ENCODE data around the gene ASB13. TPM values are rescaled to one million over a fixed set of nuclear protein-coding genes. Genes with fewer than 3 reads are reported as not detected.

The ASB13 gene, protein sequence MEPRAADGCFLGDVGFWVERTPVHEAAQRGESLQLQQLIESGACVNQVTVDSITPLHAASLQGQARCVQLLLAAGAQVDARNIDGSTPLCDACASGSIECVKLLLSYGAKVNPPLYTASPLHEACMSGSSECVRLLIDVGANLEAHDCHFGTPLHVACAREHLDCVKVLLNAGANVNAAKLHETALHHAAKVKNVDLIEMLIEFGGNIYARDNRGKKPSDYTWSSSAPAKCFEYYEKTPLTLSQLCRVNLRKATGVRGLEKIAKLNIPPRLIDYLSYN
- total RNA-seq = 14.8 and 16.2 TPM in 2 replicates

DNA sequence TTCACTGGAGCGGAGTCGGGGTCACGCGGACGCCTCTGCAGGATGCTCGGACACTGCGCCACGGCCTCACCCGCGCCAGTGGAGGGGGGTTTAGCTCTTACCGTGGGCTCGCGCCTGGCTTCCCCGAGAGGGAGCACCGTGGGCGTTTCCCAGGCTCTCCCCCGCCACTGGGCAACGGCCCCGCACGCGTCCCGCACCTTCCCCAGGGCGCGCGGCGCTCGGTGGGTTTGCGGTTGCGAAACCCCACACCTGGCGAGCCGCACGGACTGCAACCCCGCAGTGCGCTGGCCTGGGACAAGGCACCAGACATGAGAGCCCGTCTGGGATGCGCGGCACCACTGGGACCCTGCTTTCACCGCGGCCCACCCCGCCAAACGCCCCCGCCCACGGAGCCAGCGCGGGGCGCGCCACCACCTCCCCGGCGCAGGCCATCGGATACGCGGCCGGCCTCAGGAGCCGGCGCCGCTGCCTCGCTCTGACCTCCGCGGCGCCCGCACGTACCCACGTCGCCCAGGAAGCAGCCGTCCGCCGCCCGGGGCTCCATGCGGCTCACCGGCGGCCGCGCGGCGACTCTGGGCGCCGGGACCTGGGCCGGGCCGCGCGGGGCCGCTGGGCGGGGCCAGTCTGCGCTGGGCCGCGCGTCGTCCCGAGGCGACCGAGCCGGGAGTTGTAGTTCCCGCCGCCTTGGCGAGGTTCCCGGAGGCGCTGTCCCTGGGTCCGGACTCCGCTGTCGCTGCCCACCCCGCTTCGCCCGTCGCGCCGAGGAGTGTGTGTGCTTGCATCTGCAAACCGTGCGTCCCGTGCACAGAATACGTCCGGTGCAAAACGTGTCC, at the start of gene ASB13:
ASB13 (minus strand) TSS at position 588 of the 833 bp plus-strand sequence; CDS start at position 544, 44 bp downstream.
- Histone ChIP-seq H3K4me3 (ENCODE audit: insufficient read depth, low read length) (peak within 1 kb of the TSS; percentile 87), H4K20me1 (ENCODE audit: insufficient read depth, low read length) (no peaks in the 10 kb centered on the region), H3K27ac (ENCODE audit: low read depth, low read length) (no peak within 1 kb of the TSS), H3K4me1 (ENCODE audit: insufficient read depth, low read length) (peaks cover 9% of the 10 kb centered on the region), H3K79me2 (ENCODE audit: insufficient read depth, low read length) (peaks cover 8% of the 10 kb centered on the region), H3K27me3 (ENCODE audit: insufficient read depth, low read length) (peaks cover 10% of the 10 kb centered on the region), H3K36me3 (ENCODE audit: insufficient read depth, low read length) (no peaks in the 10 kb centered on the region), H3K4me2 (ENCODE audit: insufficient read depth, low read length) (peak within 1 kb of the TSS; percentile 98), H2AFZ (ENCODE audit: low read length) (peak within 1 kb of the TSS; percentile 95), H3K9me3 (ENCODE audit: low read depth, low read length) (no peaks in the 10 kb centered on the region)
- peak; percentile 94 for DNase-seq (ENCODE audit: insufficient read length, low spot score, missing footprints)
- TF ChIP-seq, protein P1, sequence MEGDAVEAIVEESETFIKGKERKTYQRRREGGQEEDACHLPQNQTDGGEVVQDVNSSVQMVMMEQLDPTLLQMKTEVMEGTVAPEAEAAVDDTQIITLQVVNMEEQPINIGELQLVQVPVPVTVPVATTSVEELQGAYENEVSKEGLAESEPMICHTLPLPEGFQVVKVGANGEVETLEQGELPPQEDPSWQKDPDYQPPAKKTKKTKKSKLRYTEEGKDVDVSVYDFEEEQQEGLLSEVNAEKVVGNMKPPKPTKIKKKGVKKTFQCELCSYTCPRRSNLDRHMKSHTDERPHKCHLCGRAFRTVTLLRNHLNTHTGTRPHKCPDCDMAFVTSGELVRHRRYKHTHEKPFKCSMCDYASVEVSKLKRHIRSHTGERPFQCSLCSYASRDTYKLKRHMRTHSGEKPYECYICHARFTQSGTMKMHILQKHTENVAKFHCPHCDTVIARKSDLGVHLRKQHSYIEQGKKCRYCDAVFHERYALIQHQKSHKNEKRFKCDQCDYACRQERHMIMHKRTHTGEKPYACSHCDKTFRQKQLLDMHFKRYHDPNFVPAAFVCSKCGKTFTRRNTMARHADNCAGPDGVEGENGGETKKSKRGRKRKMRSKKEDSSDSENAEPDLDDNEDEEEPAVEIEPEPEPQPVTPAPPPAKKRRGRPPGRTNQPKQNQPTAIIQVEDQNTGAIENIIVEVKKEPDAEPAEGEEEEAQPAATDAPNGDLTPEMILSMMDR (IDR thresholded peaks at IDR 0.05; ENCODE audit: extremely low read depth, low read depth, low read length) = no peak

DNA sequence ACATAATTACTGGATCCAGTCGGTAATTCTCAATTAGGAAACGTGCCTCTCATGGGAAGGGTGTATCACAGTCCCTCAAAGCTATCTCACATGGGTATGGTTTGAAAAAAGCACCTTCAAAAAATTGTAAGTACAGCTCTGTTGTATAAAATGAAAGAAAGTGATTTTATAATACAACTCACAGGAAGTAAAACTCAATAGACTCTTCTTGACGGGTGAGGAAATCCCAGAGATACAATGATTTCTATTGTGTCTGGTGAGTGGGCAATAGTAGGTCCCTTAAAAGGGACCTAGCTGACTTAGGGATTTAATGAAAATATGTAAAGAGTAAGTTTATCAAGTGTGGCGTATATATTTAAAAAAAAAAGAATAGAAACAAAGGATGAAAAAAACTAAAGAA, 45.2 kb upstream of the ASB13 start:
- Histone ChIP-seq H3K4me2 (ENCODE audit: insufficient read depth, low read length) (peak overlapping the region; percentile 45), H3K27me3 (ENCODE audit: insufficient read depth, low read length) (no peaks in the 10 kb centered on the region), H2AFZ (ENCODE audit: low read length) (no peak overlapping the region), H3K36me3 (ENCODE audit: insufficient read depth, low read length) (no peaks in the 10 kb centered on the region), H3K9me3 (ENCODE audit: low read depth, low read length) (no peaks in the 10 kb centered on the region), H3K4me1 (ENCODE audit: insufficient read depth, low read length) (no peaks in the 10 kb centered on the region), H4K20me1 (ENCODE audit: insufficient read depth, low read length) (no peaks in the 10 kb centered on the region), H3K79me2 (ENCODE audit: insufficient read depth, low read length) (peaks cover 75% of the 10 kb centered on the region), H3K27ac (ENCODE audit: low read depth, low read length) (no peak overlapping the region), H3K4me3 (ENCODE audit: insufficient read depth, low read length) (no peak overlapping the region)
- TF ChIP-seq, protein P1 (IDR thresholded peaks at IDR 0.05; ENCODE audit: extremely low read depth, low read depth, low read length) = no peak
- DNase-seq (ENCODE audit: insufficient read length, low spot score, missing footprints) = no peak

DNA sequence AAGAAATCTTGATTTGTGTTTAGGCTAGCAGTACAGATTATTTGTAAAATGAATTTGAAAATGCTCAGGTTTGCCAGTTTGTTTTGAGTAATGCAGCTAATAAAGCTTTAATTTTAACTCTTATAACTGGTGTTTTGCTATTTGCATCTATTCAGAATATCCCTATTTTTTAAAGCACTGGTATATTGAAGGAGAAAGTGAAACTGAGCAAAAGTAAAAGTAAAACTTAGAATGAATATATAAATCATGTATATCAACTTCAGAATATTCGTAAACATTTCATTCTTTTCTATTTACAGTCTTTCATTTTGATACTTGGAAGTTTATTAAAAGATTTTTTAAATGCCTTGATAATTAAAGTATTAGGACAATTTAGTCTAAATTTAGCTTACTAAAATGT, 44.5 kb upstream of the ASB13 start:
- Histone ChIP-seq H3K4me1 (ENCODE audit: insufficient read depth, low read length) (no peaks in the 10 kb centered on the region), H3K27me3 (ENCODE audit: insufficient read depth, low read length) (no peaks in the 10 kb centered on the region), H3K9me3 (ENCODE audit: low read depth, low read length) (no peaks in the 10 kb centered on the region), H2AFZ (ENCODE audit: low read length) (no peak overlapping the region), H3K36me3 (ENCODE audit: insufficient read depth, low read length) (no peaks in the 10 kb centered on the region), H4K20me1 (ENCODE audit: insufficient read depth, low read length) (no peaks in the 10 kb centered on the region), H3K79me2 (ENCODE audit: insufficient read depth, low read length) (peaks cover 77% of the 10 kb centered on the region), H3K27ac (ENCODE audit: low read depth, low read length) (no peak overlapping the region), H3K4me2 (ENCODE audit: insufficient read depth, low read length) (peak overlapping the region; percentile 45), H3K4me3 (ENCODE audit: insufficient read depth, low read length) (no peak overlapping the region)
- TF ChIP-seq, protein P1 (IDR thresholded peaks at IDR 0.05; ENCODE audit: extremely low read depth, low read depth, low read length) = no peak
- no peak for DNase-seq (ENCODE audit: insufficient read length, low spot score, missing footprints)

DNA sequence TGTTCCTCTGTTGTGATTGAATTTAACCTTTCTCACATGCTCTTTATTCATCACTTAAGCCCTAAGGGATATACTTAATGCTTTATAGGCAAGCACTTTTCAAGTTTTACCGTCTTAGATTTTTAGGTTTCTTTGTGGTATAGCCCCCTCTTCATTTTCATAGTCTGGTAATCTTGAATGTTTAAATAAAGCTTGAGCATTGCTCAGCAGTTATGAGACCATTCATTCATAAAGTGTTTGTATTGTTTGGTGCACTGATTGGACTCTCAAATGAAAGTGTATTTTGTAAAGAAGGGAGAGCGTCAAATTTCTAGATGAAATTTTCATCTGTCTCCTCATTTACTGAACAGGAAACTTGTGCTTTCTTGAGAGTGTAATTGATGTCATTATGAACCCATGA, 43.5 kb upstream of the ASB13 start:
- H3K36me3 ChIP-seq (ENCODE audit: insufficient read depth, low read length) = no peaks in the 10 kb centered on the region
- DNase-seq (ENCODE audit: insufficient read length, low spot score, missing footprints) = no peak
- H3K4me2 ChIP-seq (ENCODE audit: insufficient read depth, low read length) = peak overlapping the region; percentile 45
- no peak overlapping the region for H2AFZ ChIP-seq (ENCODE audit: low read length)
- no peak overlapping the region for H3K4me3 ChIP-seq (ENCODE audit: insufficient read depth, low read length)
- H3K79me2 ChIP-seq (ENCODE audit: insufficient read depth, low read length) = peaks cover 78% of the 10 kb centered on the region
- H3K27me3 ChIP-seq (ENCODE audit: insufficient read depth, low read length) = no peaks in the 10 kb centered on the region
- H3K9me3 ChIP-seq (ENCODE audit: low read depth, low read length) = no peaks in the 10 kb centered on the region
- peaks cover 2% of the 10 kb centered on the region for H4K20me1 ChIP-seq (ENCODE audit: insufficient read depth, low read length)
- TF ChIP-seq, protein P1 (IDR thresholded peaks at IDR 0.05; ENCODE audit: extremely low read depth, low read depth, low read length) = no peak
- H3K27ac ChIP-seq (ENCODE audit: low read depth, low read length) = no peak overlapping the region
- no peaks in the 10 kb centered on the region for H3K4me1 ChIP-seq (ENCODE audit: insufficient read depth, low read length)
